ENCODE results near the gene RPS6KA3.

The RPS6KA3 gene

DNA sequence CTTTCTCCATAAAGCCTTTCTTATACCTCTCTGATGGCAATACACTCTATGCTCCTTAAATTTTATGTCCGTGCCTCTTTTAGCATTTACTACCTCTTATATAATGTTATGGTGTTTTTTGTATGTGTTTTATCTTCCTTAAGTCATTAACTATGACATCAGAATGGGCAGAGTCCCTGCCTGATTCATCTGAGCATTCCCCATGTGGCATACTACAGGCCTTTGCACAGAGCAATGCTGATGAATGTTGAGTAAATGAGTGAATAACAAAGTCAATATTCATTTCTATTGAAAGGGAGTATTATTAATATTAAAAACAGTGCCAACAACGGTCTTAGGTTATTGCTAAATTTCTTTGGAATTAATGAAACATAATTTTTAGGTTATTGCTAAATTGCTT, 18.8 kb upstream of the RPS6KA3 start:
- H3K4me3 ChIP-seq (ENCODE audit: insufficient read depth, low read depth, low read length), result no peak overlapping the region
- no peaks in the 10 kb centered on the region for H3K27me3 ChIP-seq (ENCODE audit: control insufficient read depth, insufficient read depth, low read length, poor library complexity, severe bottlenecking)
- H3K36me3 ChIP-seq (ENCODE audit: control insufficient read depth, insufficient read depth, low read length), result no peaks in the 10 kb centered on the region
- no peaks in the 10 kb centered on the region for H3K9me3 ChIP-seq (ENCODE audit: control insufficient read depth, low read length)
- H3K27ac ChIP-seq (ENCODE audit: insufficient read depth, low read depth, low read length, poor library complexity, severe bottlenecking), result no peak overlapping the region
- no peaks in the 10 kb centered on the region for H3K4me1 ChIP-seq (ENCODE audit: control insufficient read depth, insufficient read depth, low read length)
- no CpG with 5 or more reads among the region's 2 CpGs for WGBS, 2 experiments

DNA sequence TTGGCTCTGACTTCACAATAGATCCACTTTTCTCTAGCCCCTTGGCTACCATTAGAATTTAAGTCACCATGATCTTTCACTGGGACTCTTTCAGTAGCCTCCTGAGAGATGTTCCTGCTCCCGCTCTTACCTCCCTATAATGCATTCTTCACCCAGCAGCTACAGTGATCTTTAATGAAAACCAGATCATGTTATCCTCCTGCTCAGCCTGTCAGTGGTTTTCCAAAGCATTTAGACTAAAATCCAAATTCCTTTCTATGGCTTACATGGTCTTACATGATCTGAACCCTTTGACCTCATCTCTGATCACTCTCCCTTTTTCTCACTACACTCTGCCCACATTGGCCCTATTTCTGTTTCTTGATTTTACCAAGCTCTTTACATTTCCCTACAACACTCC, 18.3 kb upstream of the RPS6KA3 start:
- Histone ChIP-seq H3K4me1 (ENCODE audit: control insufficient read depth, insufficient read depth, low read length) (no peaks in the 10 kb centered on the region), H3K4me3 (ENCODE audit: insufficient read depth, low read depth, low read length) (no peak overlapping the region), H3K27me3 (ENCODE audit: control insufficient read depth, insufficient read depth, low read length, poor library complexity, severe bottlenecking) (no peaks in the 10 kb centered on the region), H3K27ac (ENCODE audit: insufficient read depth, low read depth, low read length, poor library complexity, severe bottlenecking) (no peak overlapping the region), H3K36me3 (ENCODE audit: control insufficient read depth, insufficient read depth, low read length) (no peaks in the 10 kb centered on the region), H3K9me3 (ENCODE audit: control insufficient read depth, low read length) (no peaks in the 10 kb centered on the region)
- 91 to 100% methylated on average over 1 of the region's 1 CpG for WGBS, 2 experiments

DNA sequence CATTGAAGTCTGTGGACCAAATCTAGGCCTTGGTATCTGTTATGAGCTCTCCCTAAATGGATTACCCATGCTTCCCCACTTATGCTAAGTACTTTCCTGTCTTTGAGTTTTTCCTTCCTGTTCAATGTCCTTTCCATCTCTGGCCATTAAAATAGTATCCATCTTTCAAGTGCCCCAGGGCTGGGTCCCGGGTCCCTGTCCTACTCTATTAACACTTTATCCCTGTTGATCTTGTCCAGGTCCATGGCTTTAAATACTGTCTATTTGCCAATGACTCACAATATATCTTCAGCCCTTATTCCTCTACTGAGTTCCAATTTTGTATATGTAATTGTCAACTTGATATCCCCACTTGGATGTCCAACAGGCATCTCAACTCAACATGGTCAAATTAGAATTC, 17.7 kb upstream of the RPS6KA3 start:
- Histone ChIP-seq H3K4me3 (ENCODE audit: insufficient read depth, low read depth, low read length) (no peak overlapping the region), H3K36me3 (ENCODE audit: control insufficient read depth, insufficient read depth, low read length) (no peaks in the 10 kb centered on the region), H3K27me3 (ENCODE audit: control insufficient read depth, insufficient read depth, low read length, poor library complexity, severe bottlenecking) (no peaks in the 10 kb centered on the region), H3K4me1 (ENCODE audit: control insufficient read depth, insufficient read depth, low read length) (no peaks in the 10 kb centered on the region), H3K9me3 (ENCODE audit: control insufficient read depth, low read length) (no peaks in the 10 kb centered on the region), H3K27ac (ENCODE audit: insufficient read depth, low read depth, low read length, poor library complexity, severe bottlenecking) (no peak overlapping the region)
- WGBS, 2 experiments, result 90 to 95% methylated on average over 1 of the region's 1 CpG

DNA sequence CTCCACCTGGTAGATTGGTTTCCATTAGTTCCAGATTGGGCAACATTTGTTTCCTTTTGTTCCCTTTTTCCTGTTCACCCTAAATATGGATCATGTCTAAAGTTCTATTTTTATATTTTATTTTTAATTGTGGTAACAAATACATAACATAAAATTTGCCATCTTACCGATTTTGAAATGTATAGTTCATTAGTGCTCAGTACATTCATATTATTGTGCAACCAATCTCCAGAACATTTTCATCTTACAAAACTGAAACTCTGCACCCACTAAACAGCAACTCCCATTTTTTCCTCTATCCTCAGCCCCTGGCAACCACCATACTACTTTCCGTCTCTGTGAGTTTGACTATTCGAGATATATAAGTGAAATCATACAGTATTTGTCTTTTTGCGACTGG, 14.2 kb upstream of the RPS6KA3 start:
- WGBS, 2 experiments, result 90 to 94% methylated on average over 2 to 4 of the region's 4 CpGs
- no peak overlapping the region for H3K27ac ChIP-seq (ENCODE audit: insufficient read depth, low read depth, low read length, poor library complexity, severe bottlenecking)
- no peak overlapping the region for H3K4me3 ChIP-seq (ENCODE audit: insufficient read depth, low read depth, low read length)
- H3K4me1 ChIP-seq (ENCODE audit: control insufficient read depth, insufficient read depth, low read length), result no peaks in the 10 kb centered on the region
- no peaks in the 10 kb centered on the region for H3K36me3 ChIP-seq (ENCODE audit: control insufficient read depth, insufficient read depth, low read length)
- H3K9me3 ChIP-seq (ENCODE audit: control insufficient read depth, low read length), result no peaks in the 10 kb centered on the region
- no peaks in the 10 kb centered on the region for H3K27me3 ChIP-seq (ENCODE audit: control insufficient read depth, insufficient read depth, low read length, poor library complexity, severe bottlenecking)

DNA sequence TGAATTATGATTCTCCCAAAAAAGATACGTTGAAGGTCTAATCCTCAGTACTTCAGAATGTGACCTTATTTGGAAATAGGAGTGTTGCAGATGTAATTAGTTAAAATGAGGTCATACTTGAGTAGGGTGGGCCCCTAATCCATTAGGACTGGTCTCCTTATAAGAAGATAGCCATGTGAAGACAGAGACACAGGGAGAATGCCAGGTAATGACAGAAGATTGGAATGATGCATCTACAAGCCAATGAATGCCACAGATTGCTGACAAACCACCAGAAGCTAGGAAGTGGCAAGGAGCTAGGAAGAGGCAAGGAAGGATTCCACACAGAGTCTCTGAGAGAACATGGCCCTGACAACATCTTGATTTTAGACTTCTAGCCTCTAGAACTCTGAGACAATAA, 7.4 kb upstream of the RPS6KA3 start:
- WGBS, 2 experiments, result 83 to 88% methylated on average over 1 of the region's 1 CpG
- H3K36me3 ChIP-seq (ENCODE audit: control insufficient read depth, insufficient read depth, low read length), result no peaks in the 10 kb centered on the region
- peaks cover 3% of the 10 kb centered on the region for H3K27me3 ChIP-seq (ENCODE audit: control insufficient read depth, insufficient read depth, low read length, poor library complexity, severe bottlenecking)

DNA sequence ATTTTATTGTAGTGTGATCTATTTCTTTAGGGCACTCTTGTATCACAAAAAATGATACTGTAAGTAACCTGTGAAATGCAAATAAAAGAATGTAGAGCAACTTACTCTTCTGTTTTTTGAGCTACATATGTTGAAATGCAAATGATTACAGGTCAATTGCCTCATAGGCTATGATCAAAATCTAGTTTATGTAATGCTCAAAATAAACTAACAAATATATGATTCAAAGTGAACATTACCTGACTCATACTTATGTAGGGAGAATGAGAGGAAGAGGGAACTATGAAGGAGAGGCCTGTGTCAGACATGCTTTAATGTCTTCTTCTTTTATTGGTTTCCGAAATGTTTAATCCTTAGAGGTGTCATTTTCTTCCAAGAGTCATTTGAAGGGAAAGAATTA, 5.0 kb upstream of the RPS6KA3 start:
- Histone ChIP-seq H3K27me3 (ENCODE audit: control insufficient read depth, insufficient read depth, low read length, poor library complexity, severe bottlenecking) (peaks cover 17% of the 10 kb centered on the region), H3K36me3 (ENCODE audit: control insufficient read depth, insufficient read depth, low read length) (no peaks in the 10 kb centered on the region), H3K9me3 (ENCODE audit: control insufficient read depth, low read length) (no peaks in the 10 kb centered on the region), H3K4me3 (ENCODE audit: insufficient read depth, low read depth, low read length) (no peak overlapping the region), H3K4me1 (ENCODE audit: control insufficient read depth, insufficient read depth, low read length) (no peaks in the 10 kb centered on the region), H3K27ac (ENCODE audit: insufficient read depth, low read depth, low read length, poor library complexity, severe bottlenecking) (no peak overlapping the region)
- WGBS, 2 experiments, result 91 to 94% methylated on average over 1 of the region's 1 CpG

More for the DNA sequence above, 7.4 kb upstream of the RPS6KA3 start:
- Histone ChIP-seq H3K9me3 (ENCODE audit: control insufficient read depth, low read length) (no peaks in the 10 kb centered on the region), H3K27ac (ENCODE audit: insufficient read depth, low read depth, low read length, poor library complexity, severe bottlenecking) (no peak overlapping the region), H3K4me3 (ENCODE audit: insufficient read depth, low read depth, low read length) (no peak overlapping the region), H3K4me1 (ENCODE audit: control insufficient read depth, insufficient read depth, low read length) (no peaks in the 10 kb centered on the region)

DNA sequence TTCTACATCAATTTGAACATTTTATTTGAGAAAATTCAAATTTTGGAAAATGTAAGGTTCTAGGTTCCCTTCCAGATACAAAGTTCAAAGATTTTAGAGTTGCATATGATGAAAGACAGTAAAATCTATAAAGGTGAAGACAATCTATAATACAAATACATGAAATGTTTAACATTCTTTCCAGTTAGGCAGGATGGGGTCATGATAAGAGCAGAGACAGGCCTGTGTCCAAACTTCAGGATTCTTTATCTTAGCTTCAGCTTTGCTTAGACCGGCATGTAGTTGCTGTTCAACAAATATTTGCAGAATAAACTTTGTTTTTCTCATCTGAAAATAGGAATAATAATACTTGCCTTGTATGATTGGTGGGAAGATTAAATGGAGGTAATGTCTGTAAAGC, 4.5 kb upstream of the RPS6KA3 start:
- no peaks in the 10 kb centered on the region for H3K9me3 ChIP-seq (ENCODE audit: control insufficient read depth, low read length)
- H3K4me1 ChIP-seq (ENCODE audit: control insufficient read depth, insufficient read depth, low read length), result no peaks in the 10 kb centered on the region
- H3K4me3 ChIP-seq (ENCODE audit: insufficient read depth, low read depth, low read length), result no peak overlapping the region
- WGBS, 2 experiments, result 100% methylated on average over 1 of the region's 1 CpG; no CpG with 5 or more reads in 1 of the 2 experiments
- H3K27ac ChIP-seq (ENCODE audit: insufficient read depth, low read depth, low read length, poor library complexity, severe bottlenecking), result no peak overlapping the region
- no peaks in the 10 kb centered on the region for H3K36me3 ChIP-seq (ENCODE audit: control insufficient read depth, insufficient read depth, low read length)
- peaks cover 17% of the 10 kb centered on the region for H3K27me3 ChIP-seq (ENCODE audit: control insufficient read depth, insufficient read depth, low read length, poor library complexity, severe bottlenecking)

DNA sequence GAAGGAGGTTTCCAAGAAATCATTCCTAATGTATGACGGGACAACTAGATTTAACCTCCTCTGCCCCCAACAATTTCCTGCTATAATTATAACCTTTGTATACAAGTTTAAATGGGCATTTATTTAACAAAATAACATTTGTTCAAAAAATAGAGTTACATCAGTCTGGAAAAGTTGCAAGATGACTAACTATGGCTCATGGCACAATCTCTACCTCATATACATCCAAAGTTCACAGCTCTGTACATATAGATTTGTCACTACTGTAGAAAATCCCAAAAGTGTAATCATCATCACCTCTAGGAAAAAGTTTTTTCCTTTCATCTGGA, 3.8 kb upstream of the RPS6KA3 start:
- 88% methylated on average over 1 of the region's 1 CpG; no CpG with 5 or more reads in 1 of the 2 experiments for WGBS, 2 experiments
- no peak overlapping the region for H3K27ac ChIP-seq (ENCODE audit: insufficient read depth, low read depth, low read length, poor library complexity, severe bottlenecking)

DNA sequence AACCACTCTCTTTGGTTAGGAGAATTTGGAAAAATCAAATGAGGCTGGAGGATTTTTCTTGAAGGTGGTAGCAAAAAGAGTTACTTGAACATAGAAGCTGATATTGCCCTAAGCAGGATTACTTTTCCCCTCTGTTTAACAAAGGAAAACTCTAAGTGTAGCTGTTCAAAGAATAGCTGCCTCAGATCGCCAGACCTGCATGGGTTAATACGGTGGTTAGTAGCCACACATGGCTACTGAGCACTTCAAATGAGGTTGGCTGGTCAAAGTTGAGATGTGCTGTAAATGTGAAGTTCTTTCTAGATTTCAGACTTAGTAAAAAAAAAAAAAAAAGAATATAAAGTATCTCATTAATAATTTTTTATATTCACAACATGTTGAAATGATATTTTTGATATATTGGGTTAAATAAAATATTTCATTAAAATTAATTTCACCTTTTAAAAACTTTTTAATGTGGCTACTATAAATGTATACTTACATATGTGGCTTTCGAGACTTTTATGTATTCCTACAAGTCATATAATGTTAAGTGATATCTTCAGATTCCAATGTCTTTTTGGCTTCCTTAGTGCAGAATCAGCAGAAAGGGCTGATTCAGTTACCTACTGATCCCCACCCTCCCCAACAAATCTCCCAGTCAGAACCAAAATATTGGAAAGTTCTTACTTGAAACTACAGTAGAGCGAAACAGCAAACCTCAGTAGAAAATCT, 3.3 kb upstream of the RPS6KA3 start:
- no peaks in the 10 kb centered on the region for H3K9me3 ChIP-seq (ENCODE audit: control insufficient read depth, low read length)
- H3K36me3 ChIP-seq (ENCODE audit: control insufficient read depth, insufficient read depth, low read length), result no peaks in the 10 kb centered on the region
- H3K4me1 ChIP-seq (ENCODE audit: control insufficient read depth, insufficient read depth, low read length), result no peaks in the 10 kb centered on the region
- H3K27ac ChIP-seq (ENCODE audit: insufficient read depth, low read depth, low read length, poor library complexity, severe bottlenecking), result no peak overlapping the region
- peaks cover 17% of the 10 kb centered on the region for H3K27me3 ChIP-seq (ENCODE audit: control insufficient read depth, insufficient read depth, low read length, poor library complexity, severe bottlenecking)
- H3K4me3 ChIP-seq (ENCODE audit: insufficient read depth, low read depth, low read length), result no peak overlapping the region
- WGBS, 2 experiments, result 83 to 85% methylated on average over 3 of the region's 4 CpGs

More for the DNA sequence above, 3.8 kb upstream of the RPS6KA3 start:
- no peaks in the 10 kb centered on the region for H3K9me3 ChIP-seq (ENCODE audit: control insufficient read depth, low read length)
- H3K27me3 ChIP-seq (ENCODE audit: control insufficient read depth, insufficient read depth, low read length, poor library complexity, severe bottlenecking), result peaks cover 17% of the 10 kb centered on the region
- no peaks in the 10 kb centered on the region for H3K36me3 ChIP-seq (ENCODE audit: control insufficient read depth, insufficient read depth, low read length)
- H3K4me3 ChIP-seq (ENCODE audit: insufficient read depth, low read depth, low read length), result no peak overlapping the region
- H3K4me1 ChIP-seq (ENCODE audit: control insufficient read depth, insufficient read depth, low read length), result no peaks in the 10 kb centered on the region

DNA sequence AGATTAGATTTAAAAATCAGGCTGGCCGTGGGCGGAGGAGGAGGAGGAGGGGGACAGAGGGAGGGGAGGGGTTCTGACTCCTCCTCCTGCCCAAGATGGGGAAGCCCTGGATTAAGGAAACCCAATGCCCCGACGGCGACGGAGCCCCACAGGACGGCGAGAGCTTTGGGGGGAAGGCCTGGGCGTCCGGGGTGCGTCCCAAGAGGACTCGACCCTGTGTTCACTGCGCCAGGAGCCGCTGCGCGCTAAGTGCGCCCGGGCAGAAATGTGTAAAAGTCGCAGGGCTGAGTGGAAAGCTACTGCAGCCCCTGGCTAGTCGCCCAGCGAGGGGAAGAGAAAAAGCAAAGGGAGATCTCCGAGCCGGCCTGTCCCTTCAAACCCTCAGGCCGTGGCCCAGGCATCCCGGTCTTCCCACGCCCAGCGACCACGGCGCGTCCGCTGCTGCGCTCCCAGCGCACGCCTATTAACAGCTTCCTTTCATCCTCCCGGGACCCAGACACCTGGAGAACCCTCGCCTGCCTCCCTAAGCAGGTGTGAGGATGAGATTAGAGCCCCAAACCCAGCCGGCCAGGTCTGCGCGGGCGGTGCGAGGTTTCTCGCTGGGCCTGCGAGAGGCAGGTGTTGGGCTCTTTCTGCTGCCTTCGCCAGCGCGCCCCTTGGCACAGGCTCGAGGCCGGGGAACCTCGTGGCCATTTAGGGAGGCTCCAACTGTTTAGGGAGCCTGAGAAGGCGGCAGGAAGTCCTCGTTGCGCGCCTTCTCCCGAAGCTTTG, 1.4 kb upstream of the RPS6KA3 start:
- no peaks in the 10 kb centered on the region for H3K36me3 ChIP-seq (ENCODE audit: control insufficient read depth, insufficient read depth, low read length)
- H3K9me3 ChIP-seq (ENCODE audit: control insufficient read depth, low read length), result no peaks in the 10 kb centered on the region
- 7 to 8% methylated on average over 53 to 54 of the region's 54 CpGs for WGBS, 2 experiments
- peaks cover 17% of the 10 kb centered on the region for H3K27me3 ChIP-seq (ENCODE audit: control insufficient read depth, insufficient read depth, low read length, poor library complexity, severe bottlenecking)
- no peak overlapping the region for H3K27ac ChIP-seq (ENCODE audit: insufficient read depth, low read depth, low read length, poor library complexity, severe bottlenecking)
- peak overlapping the region; percentile 68 for H3K4me3 ChIP-seq (ENCODE audit: insufficient read depth, low read depth, low read length)
- H3K4me1 ChIP-seq (ENCODE audit: control insufficient read depth, insufficient read depth, low read length), result no peaks in the 10 kb centered on the region

Measured in ectodermal cell (in vitro differentiated cells).